Keratinocyte (primary cell): Measurements from ENCODE around the gene MSI1. TPM values are rescaled to one million over a fixed set of nuclear protein-coding genes. Genes with fewer than 3 reads are reported as not detected.

ENCODE experiments used
- DNase-seq: peaks from one replicate; pipeline ENCODE4 v3.0.0-alpha.2; 2011; ENCODE audit warnings: low read depth, missing footprints, low spot score
- FAIRE-seq: peaks from 2 replicates; lab custom pipeline; 2011; peaks lifted over from hg19 to GRCh38; lab: Jason Lieb, UNC
- H2AFZ ChIP-seq: 2 replicates; pipeline ENCODE4 v1.6.0; 2012; ENCODE audit warnings: low read length, control low read depth, inconsistent platforms; ENCODE audit not compliant: control insufficient read depth
- H3K27ac ChIP-seq: 2 replicates; pipeline ENCODE4 v1.5.1; 2011; ENCODE audit warnings: low read length; ENCODE audit not compliant: control insufficient read depth, insufficient read depth
- H3K27me3 ChIP-seq: 3 replicates; pipeline ENCODE4 v1.6.0; 2011; ENCODE audit warnings: low read length; ENCODE audit not compliant: control insufficient read depth, insufficient read depth; ENCODE audit errors: extremely low read depth
- H3K36me3 ChIP-seq, 2 experiments: 2 replicates in 1 of 2; 3 replicates in 1 of 2; pipeline ENCODE4 v1.5.1; 2011; ENCODE audit warnings: low read length in 2 of 2, mild to moderate bottlenecking in 1 of 2; ENCODE audit not compliant: control insufficient read depth in 2 of 2, insufficient read depth in 2 of 2; ENCODE audit errors: extremely low read depth in 1 of 2
- H3K4me1 ChIP-seq: 3 replicates; pipeline ENCODE4 v1.5.1; 2011; ENCODE audit warnings: low read length; ENCODE audit not compliant: control insufficient read depth, insufficient read depth; ENCODE audit errors: extremely low read depth
- H3K4me2 ChIP-seq: 3 replicates; pipeline ENCODE4 v1.6.0; 2011; ENCODE audit warnings: low read depth, low read length; ENCODE audit not compliant: control insufficient read depth, insufficient read depth; ENCODE audit errors: extremely low read depth
- H3K4me3 ChIP-seq, 3 experiments: fragments of 200-600 bp in 1 of 3; sonication (generic) in 1 of 3; 2 replicates in 2 of 3; 3 replicates in 1 of 3; pipeline ENCODE4 v1.5.1; 2011 to 2016; ENCODE audit warnings: low read length in 3 of 3, mild to moderate bottlenecking in 3 of 3, control low read depth in 2 of 3, inconsistent platforms in 1 of 3, low read depth in 1 of 3, mixed read lengths in 1 of 3, mixed run types in 1 of 3, moderate library complexity in 1 of 3; ENCODE audit not compliant: control insufficient read depth in 2 of 3, insufficient read depth in 2 of 3; ENCODE audit errors: extremely low read depth in 1 of 3
- H3K79me2 ChIP-seq: 2 replicates; pipeline ENCODE4 v1.6.0; 2012; ENCODE audit warnings: low read length; ENCODE audit not compliant: control insufficient read depth, insufficient read depth
- H3K9ac ChIP-seq: 3 replicates; pipeline ENCODE4 v1.6.0; 2011; ENCODE audit warnings: low read length; ENCODE audit not compliant: control insufficient read depth, insufficient read depth; ENCODE audit errors: extremely low read depth
- H3K9me1 ChIP-seq: 3 replicates; pipeline ENCODE4 v1.6.0; 2011; ENCODE audit warnings: low read length; ENCODE audit not compliant: control insufficient read depth, insufficient read depth; ENCODE audit errors: extremely low read depth
- H3K9me3 ChIP-seq: 2 replicates; pipeline ENCODE4 v1.5.1; 2012; ENCODE audit warnings: low read depth, low read length; ENCODE audit not compliant: control insufficient read depth
- H4K20me1 ChIP-seq: 3 replicates; pipeline ENCODE4 v1.6.0; 2011; ENCODE audit warnings: low read length; ENCODE audit not compliant: control insufficient read depth, insufficient read depth; ENCODE audit errors: extremely low read depth
- CTCF ChIP-seq, 3 experiments: IDR thresholded peaks in 1 of 3; conservative IDR thresholded peaks in 1 of 3; optimal IDR thresholded peaks in 1 of 3; 2 replicates in 2 of 3; 3 replicates in 1 of 3; pipeline versions ENCODE3 to v1.5.1; 2011; ENCODE audit warnings: low read length in 3 of 3, mild to moderate bottlenecking in 3 of 3, moderate library complexity in 2 of 3, control low read depth in 1 of 3, inconsistent platforms in 1 of 3; ENCODE audit not compliant: insufficient read depth in 2 of 3; ENCODE audit errors: extremely low read depth in 1 of 3
- EZH2 ChIP-seq: IDR thresholded peaks from one replicate; pipeline ENCODE4 v1.6.1; 2012; ENCODE audit warnings: inconsistent platforms, mild to moderate bottlenecking, low read length, moderate library complexity
- dilution Hi-C: fragments of 300-500 bp; cut with MboI; formaldehyde crosslinking; loops from one replicate; pipeline ENCODE4 v1.7.0; 2020; ENCODE audit warnings: low sequenced_read_pairs; ENCODE audit not compliant: extremely low pct_ligation_motif_present
- polyA plus RNA-seq, 5 experiments: library from polyadenylated mRNA; depleted of rRNA in 3 of 5; stranded (reverse) in 3 of 5; stranded (forward) in 1 of 5; unstranded in 1 of 5; fragments of >200 nt; gene quantifications; 1 replicate in 1 of 5; 2 replicates in 3 of 5; 3 replicates in 1 of 5; pipeline versions ENCODE4 v1.2.1 to v1.2.3, GENCODE V29; 2011 to 2012; ENCODE audit warnings: missing spikeins in 2 of 5, low read depth in 1 of 5, low replicate concordance in 1 of 5

Gene MSI1
- polyA plus RNA-seq, 1 donor (not counting 4 experiments of a cell fraction or from before 2014, with no cell fraction given): not detected

GRCh38 chr12:120353556-120354317 is 15.2 kb downstream of the MSI1 start:
- no peak for TF ChIP-seq CTCF (optimal IDR thresholded peaks at IDR 0.05 in 1 of 3, IDR thresholded peaks at IDR 0.05 in 1 of 3, conservative IDR thresholded peaks at IDR 0.05 in 1 of 3; ENCODE audit: extremely low read depth in 1 of 3, insufficient read depth in 2 of 3, low read length in 3 of 3)
- no peak for TF ChIP-seq EZH2
- dilution Hi-C loops: no loop called here
- DNase-seq (no peak), FAIRE-seq (no peak)
- Histone ChIP-seq H3K9ac (no peak overlapping the region), H3K27me3 (no peaks in the 10 kb centered on the region), H4K20me1 (no peaks in the 10 kb centered on the region), H3K36me3 (no peaks in the 10 kb centered on the region), H3K27ac (no peak overlapping the region), H3K79me2 (no peaks in the 10 kb centered on the region), H3K4me2 (no peak overlapping the region), H3K9me1 (no peaks in the 10 kb centered on the region), H3K4me3 (no peak overlapping the region), H3K9me3 (no peaks in the 10 kb centered on the region), H3K4me1 (peaks cover 3% of the 10 kb centered on the region), H2AFZ (no peak overlapping the region)

DNA sequence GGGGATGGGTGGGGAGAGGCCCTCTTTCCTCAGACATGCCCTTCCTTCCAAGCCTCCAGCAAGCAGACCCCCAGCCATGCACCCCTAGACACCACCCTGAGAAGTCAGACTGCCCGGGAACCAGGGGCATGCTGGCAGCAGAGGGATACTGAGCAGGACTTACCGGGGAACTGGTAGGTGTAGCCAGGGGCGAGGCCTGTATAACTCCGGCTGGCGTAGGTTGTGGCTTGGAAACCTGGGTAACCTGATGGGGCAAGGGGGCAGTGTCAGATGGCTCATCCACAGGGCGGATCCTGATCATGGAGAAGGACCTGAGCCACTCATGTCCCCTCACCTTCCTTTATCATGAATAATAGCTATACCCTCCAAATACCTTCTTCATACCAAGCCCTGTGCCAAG is 15.8 kb downstream of the MSI1 start:
- Histone ChIP-seq H3K4me1 (peaks cover 3% of the 10 kb centered on the region), H3K9me1 (no peaks in the 10 kb centered on the region), H3K4me3 (no peak overlapping the region), H3K9me3 (no peaks in the 10 kb centered on the region), H3K27me3 (no peaks in the 10 kb centered on the region), H2AFZ (no peak overlapping the region), H3K36me3 (no peaks in the 10 kb centered on the region), H4K20me1 (no peaks in the 10 kb centered on the region), H3K79me2 (no peaks in the 10 kb centered on the region), H3K27ac (no peak overlapping the region), H3K9ac (no peak overlapping the region), H3K4me2 (no peak overlapping the region)
- no peak for DNase-seq
- FAIRE-seq: no peak
- dilution Hi-C loops: no loop called here
- no peak for TF ChIP-seq EZH2
- no peak for TF ChIP-seq CTCF (optimal IDR thresholded peaks at IDR 0.05 in 1 of 3, IDR thresholded peaks at IDR 0.05 in 1 of 3, conservative IDR thresholded peaks at IDR 0.05 in 1 of 3; ENCODE audit: extremely low read depth in 1 of 3, insufficient read depth in 2 of 3, low read length in 3 of 3)
